ENCODE measurements around the gene STIM1.

STIM1 gene

DNA sequence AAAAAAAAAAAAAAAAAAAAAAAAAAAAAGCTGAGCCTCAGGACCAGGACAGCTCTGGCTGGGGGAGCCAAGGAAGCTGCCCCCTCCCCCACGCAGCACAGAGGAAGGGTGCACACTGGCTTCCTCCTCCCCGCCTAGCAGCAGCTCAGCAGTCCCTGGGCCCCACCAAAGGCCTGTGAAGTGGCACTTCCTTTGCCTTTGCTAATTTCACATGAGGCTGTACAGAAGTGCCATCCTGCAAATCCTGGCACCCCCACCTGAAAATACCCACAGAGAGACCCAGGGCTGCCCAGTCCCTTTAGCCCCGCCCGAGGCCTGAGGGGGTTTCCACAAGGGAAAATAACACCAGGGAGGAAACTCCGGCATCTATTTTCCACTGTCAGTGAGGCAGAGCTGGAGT is 18.6 kb upstream of the STIM1 start:
- no peak for TF ChIP-seq EZH2 (IDR thresholded peaks at IDR 0.05; ENCODE audit: borderline replicate concordance, low read depth, low read length, severe bottlenecking)
- TF ChIP-seq, protein P1, sequence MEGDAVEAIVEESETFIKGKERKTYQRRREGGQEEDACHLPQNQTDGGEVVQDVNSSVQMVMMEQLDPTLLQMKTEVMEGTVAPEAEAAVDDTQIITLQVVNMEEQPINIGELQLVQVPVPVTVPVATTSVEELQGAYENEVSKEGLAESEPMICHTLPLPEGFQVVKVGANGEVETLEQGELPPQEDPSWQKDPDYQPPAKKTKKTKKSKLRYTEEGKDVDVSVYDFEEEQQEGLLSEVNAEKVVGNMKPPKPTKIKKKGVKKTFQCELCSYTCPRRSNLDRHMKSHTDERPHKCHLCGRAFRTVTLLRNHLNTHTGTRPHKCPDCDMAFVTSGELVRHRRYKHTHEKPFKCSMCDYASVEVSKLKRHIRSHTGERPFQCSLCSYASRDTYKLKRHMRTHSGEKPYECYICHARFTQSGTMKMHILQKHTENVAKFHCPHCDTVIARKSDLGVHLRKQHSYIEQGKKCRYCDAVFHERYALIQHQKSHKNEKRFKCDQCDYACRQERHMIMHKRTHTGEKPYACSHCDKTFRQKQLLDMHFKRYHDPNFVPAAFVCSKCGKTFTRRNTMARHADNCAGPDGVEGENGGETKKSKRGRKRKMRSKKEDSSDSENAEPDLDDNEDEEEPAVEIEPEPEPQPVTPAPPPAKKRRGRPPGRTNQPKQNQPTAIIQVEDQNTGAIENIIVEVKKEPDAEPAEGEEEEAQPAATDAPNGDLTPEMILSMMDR (IDR thresholded peaks at IDR 0.05; ENCODE audit: borderline replicate concordance, extremely low read depth, low read length, poor library complexity, severe bottlenecking): no peak
- peaks cover 44% of the 10 kb centered on the region for H3K36me3 ChIP-seq (ENCODE audit: insufficient read depth, low read length)
- peak overlapping the region; percentile 93 for H3K27ac ChIP-seq (ENCODE audit: low read length)
- ATAC-seq (ENCODE audit: insufficient read depth, low read depth): peak; percentile 18
- peaks cover 58% of the 10 kb centered on the region for H3K4me1 ChIP-seq (ENCODE audit: insufficient read depth, low read length)
- H3K4me3 ChIP-seq (ENCODE audit: low read depth in 1 of 2, low read length in 2 of 2): no peak overlapping the region
- no peak overlapping the region for H2AFZ ChIP-seq (ENCODE audit: low read depth, low read length)
- peaks cover 97% of the 10 kb centered on the region for H3K79me2 ChIP-seq (ENCODE audit: insufficient read depth, low read length)
- H3K9me3 ChIP-seq (ENCODE audit: insufficient read depth, low read length, severe bottlenecking): no peaks in the 10 kb centered on the region
- H3K4me2 ChIP-seq (ENCODE audit: insufficient read depth, low read length): peak overlapping the region; percentile 78; the same call in 1 of the 2 replicates
- no peaks in the 10 kb centered on the region for H3K27me3 ChIP-seq (ENCODE audit: insufficient read depth, low read length, poor library complexity)
- H4K20me1 ChIP-seq (ENCODE audit: insufficient read depth, low read length): peaks cover 72% of the 10 kb centered on the region
- peak overlapping the region; percentile 0; the same call in 1 of the 2 replicates for H3K9ac ChIP-seq (ENCODE audit: low read depth, low read length)
- peak; percentile 81 for DNase-seq

GRCh38 chr11:3837793-3838192 is 17.7 kb upstream of the STIM1 start:
- H3K9ac ChIP-seq (ENCODE audit: low read depth, low read length): 0 out of 2 replicates have a peak overlapping the region, but pooled peaks have one; percentile 76
- no peaks in the 10 kb centered on the region for H3K27me3 ChIP-seq (ENCODE audit: insufficient read depth, low read length, poor library complexity)
- H2AFZ ChIP-seq (ENCODE audit: low read depth, low read length): no peak overlapping the region
- DNase-seq (no peak), ATAC-seq (ENCODE audit: insufficient read depth, low read depth) (no peak)
- H3K79me2 ChIP-seq (ENCODE audit: insufficient read depth, low read length): peaks cover 91% of the 10 kb centered on the region
- H3K4me2 ChIP-seq (ENCODE audit: insufficient read depth, low read length): peak overlapping the region; percentile 78
- TF ChIP-seq, protein P1 (IDR thresholded peaks at IDR 0.05; ENCODE audit: borderline replicate concordance, extremely low read depth, low read length, poor library complexity, severe bottlenecking): no peak
- no peak for TF ChIP-seq EZH2 (IDR thresholded peaks at IDR 0.05; ENCODE audit: borderline replicate concordance, low read depth, low read length, severe bottlenecking)
- peaks cover 37% of the 10 kb centered on the region for H3K36me3 ChIP-seq (ENCODE audit: insufficient read depth, low read length)
- no peaks in the 10 kb centered on the region for H3K9me3 ChIP-seq (ENCODE audit: insufficient read depth, low read length, severe bottlenecking)
- peaks cover 64% of the 10 kb centered on the region for H4K20me1 ChIP-seq (ENCODE audit: insufficient read depth, low read length)
- H3K27ac ChIP-seq (ENCODE audit: low read length): peak overlapping the region; percentile 93
- H3K4me1 ChIP-seq (ENCODE audit: insufficient read depth, low read length): peaks cover 65% of the 10 kb centered on the region
- H3K4me3 ChIP-seq (ENCODE audit: low read depth in 1 of 2, low read length in 2 of 2): no peak overlapping the region

GRCh38 chr11:3838504-3838903 is 17.0 kb upstream of the STIM1 start:
- Histone ChIP-seq H3K27me3 (ENCODE audit: insufficient read depth, low read length, poor library complexity) (no peaks in the 10 kb centered on the region), H3K4me3 (ENCODE audit: low read depth in 1 of 2, low read length in 2 of 2) (peak overlapping the region; percentile 1 to 74; a peak in 3 of 4 replicates), H3K9me3 (ENCODE audit: insufficient read depth, low read length, severe bottlenecking) (no peaks in the 10 kb centered on the region), H3K79me2 (ENCODE audit: insufficient read depth, low read length) (peaks cover 84% of the 10 kb centered on the region), H3K27ac (ENCODE audit: low read length) (peak overlapping the region; percentile 93), H2AFZ (ENCODE audit: low read depth, low read length) (no peak overlapping the region), H3K4me1 (ENCODE audit: insufficient read depth, low read length) (peaks cover 63% of the 10 kb centered on the region), H3K9ac (ENCODE audit: low read depth, low read length) (peak overlapping the region; percentile 76), H3K4me2 (ENCODE audit: insufficient read depth, low read length) (peak overlapping the region; percentile 78), H4K20me1 (ENCODE audit: insufficient read depth, low read length) (peaks cover 58% of the 10 kb centered on the region), H3K36me3 (ENCODE audit: insufficient read depth, low read length) (peaks cover 31% of the 10 kb centered on the region)
- TF ChIP-seq EZH2 (IDR thresholded peaks at IDR 0.05; ENCODE audit: borderline replicate concordance, low read depth, low read length, severe bottlenecking): no peak
- TF ChIP-seq, protein P1 (IDR thresholded peaks at IDR 0.05; ENCODE audit: borderline replicate concordance, extremely low read depth, low read length, poor library complexity, severe bottlenecking): no peak
- no peak for DNase-seq
- no peak for ATAC-seq (ENCODE audit: insufficient read depth, low read depth)

All from DND-41 (cell line).